Esophagus squamous epithelium (tissue), 4 donors: ENCODE results near the gene TMEM185B.

ENCODE experiments used
- CTCF ChIP-seq, 6 experiments: fragments of 450-650 bp in 4 of 6; fragments of 200-600 bp in 2 of 6; sonication (generic) in 2 of 6; IDR thresholded peaks; one replicate each; pipeline ENCODE4 v1.5.1; 2016 to 2019; ENCODE audit warnings: antibody characterized with exemption in 6 of 6, mild to moderate bottlenecking in 4 of 6, moderate library complexity in 4 of 6
- POLR2A ChIP-seq, 4 donors: fragments of 450-650 bp; IDR thresholded peaks; one replicate each; pipeline ENCODE4 v1.6.1; 2017; ENCODE audit warnings: antibody characterized with exemption in 4 of 4, mild to moderate bottlenecking in 4 of 4, moderate library complexity in 3 of 4

DNA sequence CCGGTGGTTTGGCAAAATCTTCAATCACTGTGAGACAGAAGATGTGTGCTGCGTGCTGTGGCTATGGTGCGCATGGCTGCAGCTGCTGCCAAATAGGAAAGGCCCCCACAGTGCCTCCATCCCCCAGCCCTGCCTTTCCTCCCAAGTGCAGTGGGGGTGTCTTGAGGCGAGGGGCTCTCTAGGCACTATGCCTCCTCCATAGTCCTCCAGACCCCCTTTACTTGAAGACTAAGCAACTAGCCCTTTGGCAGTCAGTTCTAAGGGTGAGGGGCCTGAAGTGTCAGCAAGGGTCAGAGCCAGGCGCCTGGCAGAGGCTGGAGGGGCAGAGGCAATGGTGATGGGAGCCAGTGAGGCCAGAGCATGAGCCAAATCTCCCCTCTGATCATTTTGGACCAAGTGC lies 13.6 kb upstream of the TMEM185B start:
- TF ChIP-seq CTCF (IDR thresholded peaks at IDR 0.05) (no peak), POLR2A (IDR thresholded peaks at IDR 0.05) (no peak)
